ENCODE measurements around the gene RPL23. TPM values are rescaled to one million over a fixed set of nuclear protein-coding genes. Genes with fewer than 3 reads are reported as not detected.

RPL23 gene
- total RNA-seq, 1 donor from 2014 or later, result 1,156 TPM

DNA sequence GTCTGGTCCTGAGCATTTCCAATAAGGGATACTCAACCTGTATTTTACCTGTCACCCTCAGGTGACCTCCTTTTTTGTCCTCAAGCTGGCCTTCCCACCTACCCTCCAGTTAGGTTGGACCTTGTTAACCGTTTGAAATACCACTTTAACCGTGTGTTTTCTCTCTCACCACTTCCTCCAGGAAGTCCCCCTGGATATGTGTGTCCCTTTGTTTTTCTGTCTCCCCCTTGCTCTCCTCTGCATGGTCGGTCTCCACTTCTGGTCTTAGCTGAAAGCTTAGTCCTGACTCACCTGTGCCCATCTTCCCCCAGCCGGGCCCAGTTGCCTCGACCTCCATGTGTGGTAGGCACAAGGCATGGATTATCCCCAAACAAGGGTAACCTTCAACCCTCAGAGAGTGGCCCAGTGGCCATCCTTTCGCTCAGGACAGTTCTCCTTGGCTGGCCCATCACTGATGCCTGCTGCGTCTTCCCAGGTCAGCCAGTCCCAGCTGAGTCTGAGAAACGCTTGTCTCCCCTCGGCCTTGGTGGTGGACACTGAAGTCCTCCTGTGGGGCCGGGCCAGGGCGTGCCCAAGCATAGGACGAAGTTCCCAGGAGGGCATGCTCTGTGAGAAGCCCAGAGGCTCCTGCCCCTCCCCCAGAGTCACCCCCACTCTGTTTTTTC is 36.4 kb upstream of the RPL23 start:
- ATAC-seq (no peak), DNase-seq (no peak)
- H3K36me3 ChIP-seq, result peaks cover 83% of the 10 kb centered on the region
- H3K4me1 ChIP-seq, result peaks cover 67% of the 10 kb centered on the region
- H3K27ac ChIP-seq, result peak overlapping the region; percentile 31
- H3K4me3 ChIP-seq, result no peak overlapping the region
- TF ChIP-seq, protein P1, sequence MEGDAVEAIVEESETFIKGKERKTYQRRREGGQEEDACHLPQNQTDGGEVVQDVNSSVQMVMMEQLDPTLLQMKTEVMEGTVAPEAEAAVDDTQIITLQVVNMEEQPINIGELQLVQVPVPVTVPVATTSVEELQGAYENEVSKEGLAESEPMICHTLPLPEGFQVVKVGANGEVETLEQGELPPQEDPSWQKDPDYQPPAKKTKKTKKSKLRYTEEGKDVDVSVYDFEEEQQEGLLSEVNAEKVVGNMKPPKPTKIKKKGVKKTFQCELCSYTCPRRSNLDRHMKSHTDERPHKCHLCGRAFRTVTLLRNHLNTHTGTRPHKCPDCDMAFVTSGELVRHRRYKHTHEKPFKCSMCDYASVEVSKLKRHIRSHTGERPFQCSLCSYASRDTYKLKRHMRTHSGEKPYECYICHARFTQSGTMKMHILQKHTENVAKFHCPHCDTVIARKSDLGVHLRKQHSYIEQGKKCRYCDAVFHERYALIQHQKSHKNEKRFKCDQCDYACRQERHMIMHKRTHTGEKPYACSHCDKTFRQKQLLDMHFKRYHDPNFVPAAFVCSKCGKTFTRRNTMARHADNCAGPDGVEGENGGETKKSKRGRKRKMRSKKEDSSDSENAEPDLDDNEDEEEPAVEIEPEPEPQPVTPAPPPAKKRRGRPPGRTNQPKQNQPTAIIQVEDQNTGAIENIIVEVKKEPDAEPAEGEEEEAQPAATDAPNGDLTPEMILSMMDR (IDR thresholded peaks at IDR 0.05), result no peak
- no peaks in the 10 kb centered on the region for H3K9me3 ChIP-seq
- intact Hi-C loops (cut with DNase I), result no loop called here
- H3K27me3 ChIP-seq (ENCODE audit: low read depth), result no peaks in the 10 kb centered on the region

DNA sequence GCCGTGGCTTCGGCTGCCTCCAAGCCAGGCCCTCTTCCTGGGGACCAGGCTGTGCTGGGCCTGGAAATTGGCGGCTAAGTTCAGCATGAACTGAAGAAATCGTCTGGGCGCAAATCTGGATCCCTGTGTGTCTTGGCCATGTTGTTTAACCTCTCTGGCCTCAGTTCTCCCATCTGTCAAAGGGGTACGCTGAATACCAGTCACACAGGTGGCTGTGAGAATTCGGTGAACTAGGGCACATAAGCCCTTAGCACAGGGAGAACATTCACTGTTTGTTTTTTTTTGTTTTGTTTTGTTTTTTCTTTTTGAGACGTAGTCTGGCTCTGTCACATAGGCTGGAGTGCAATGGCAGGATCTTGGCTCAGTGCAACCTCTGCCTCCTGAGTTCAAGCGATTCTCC is 35.3 kb upstream of the RPL23 start:
- peaks cover 68% of the 10 kb centered on the region for H3K4me1 ChIP-seq
- peaks cover 76% of the 10 kb centered on the region for H3K36me3 ChIP-seq

DNA sequence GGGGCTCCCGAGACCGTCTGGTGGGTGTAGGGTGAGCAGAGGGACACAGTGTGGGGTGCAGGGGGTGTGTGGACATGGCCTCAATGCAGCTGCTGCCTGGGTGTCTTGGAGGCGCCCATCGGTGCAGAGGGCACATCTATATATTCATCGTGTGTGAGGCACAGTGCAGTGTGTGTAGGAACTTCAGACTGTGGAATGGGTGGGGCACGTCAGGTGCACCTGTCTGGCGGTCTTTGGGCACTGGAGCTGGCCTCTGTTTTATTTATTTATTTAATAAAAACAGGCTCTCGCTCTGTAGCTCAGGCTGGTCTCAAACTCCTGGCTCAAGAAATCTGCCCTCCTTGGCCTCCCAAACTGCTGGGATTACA is 33.1 kb upstream of the RPL23 start:
- TF ChIP-seq, protein P1 (IDR thresholded peaks at IDR 0.05), result no peak
- H3K36me3 ChIP-seq, result peaks cover 72% of the 10 kb centered on the region
- no peak overlapping the region for H3K4me3 ChIP-seq
- no peaks in the 10 kb centered on the region for H3K27me3 ChIP-seq (ENCODE audit: low read depth)
- no peaks in the 10 kb centered on the region for H3K9me3 ChIP-seq
- H3K27ac ChIP-seq, result no peak overlapping the region
- ATAC-seq (no peak), DNase-seq (no peak)
- H3K4me1 ChIP-seq, result peaks cover 68% of the 10 kb centered on the region
- intact Hi-C loops (cut with DNase I), result no loop called here

More for the DNA sequence above, 35.3 kb upstream of the RPL23 start:
- H3K27me3 ChIP-seq (ENCODE audit: low read depth), result no peaks in the 10 kb centered on the region
- H3K4me3 ChIP-seq, result no peak overlapping the region
- TF ChIP-seq, protein P1 (IDR thresholded peaks at IDR 0.05), result no peak
- no peak for DNase-seq
- intact Hi-C loops (cut with DNase I), result no loop called here
- no peak overlapping the region for H3K27ac ChIP-seq
- H3K9me3 ChIP-seq, result no peaks in the 10 kb centered on the region
- ATAC-seq, result no peak

DNA sequence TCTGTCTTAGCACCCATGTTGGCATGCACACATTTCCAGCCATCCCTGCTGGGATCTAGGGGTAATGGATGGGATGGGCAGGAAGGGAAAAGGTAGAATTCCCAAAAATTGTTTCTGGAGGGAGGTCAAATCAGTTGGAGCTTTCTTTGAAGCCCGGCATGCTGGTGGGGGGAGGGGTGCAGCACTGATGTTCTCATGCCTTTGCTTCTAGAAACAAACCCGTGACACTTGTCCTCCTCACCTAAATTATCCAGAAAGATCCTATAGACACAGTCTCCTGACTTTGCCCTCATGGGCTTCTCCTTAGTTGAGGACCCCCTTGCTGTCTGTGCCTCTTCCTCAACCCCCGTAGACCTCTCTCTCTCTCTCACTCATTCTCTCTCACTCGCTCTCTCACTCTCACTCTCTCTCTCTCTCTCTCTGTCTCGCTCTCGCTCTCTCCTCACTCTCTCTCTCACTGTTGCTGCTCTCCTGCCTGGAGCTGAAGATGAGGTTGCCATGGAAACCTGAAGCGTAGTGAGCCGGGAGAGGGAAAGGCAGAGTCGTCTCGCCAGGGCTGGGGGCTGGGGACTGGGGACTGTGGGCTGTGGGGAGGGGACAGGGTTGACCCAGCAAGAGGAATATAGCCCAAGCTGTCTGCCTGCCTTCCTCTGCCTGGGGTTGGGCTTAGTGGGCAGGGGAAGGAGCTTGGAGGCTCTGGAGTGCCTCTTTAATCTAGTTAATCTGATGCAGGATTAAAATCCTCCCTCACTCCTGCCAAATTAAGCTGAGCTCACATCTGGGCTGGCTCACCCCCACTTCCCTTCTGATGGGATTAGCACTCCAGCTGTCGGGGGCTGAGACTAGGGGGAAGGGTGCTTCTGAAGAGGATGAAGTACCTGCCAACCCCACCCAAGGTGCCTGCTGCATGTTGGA is 32.5 kb upstream of the RPL23 start:
- intact Hi-C loops (cut with DNase I), result no loop called here

DNA sequence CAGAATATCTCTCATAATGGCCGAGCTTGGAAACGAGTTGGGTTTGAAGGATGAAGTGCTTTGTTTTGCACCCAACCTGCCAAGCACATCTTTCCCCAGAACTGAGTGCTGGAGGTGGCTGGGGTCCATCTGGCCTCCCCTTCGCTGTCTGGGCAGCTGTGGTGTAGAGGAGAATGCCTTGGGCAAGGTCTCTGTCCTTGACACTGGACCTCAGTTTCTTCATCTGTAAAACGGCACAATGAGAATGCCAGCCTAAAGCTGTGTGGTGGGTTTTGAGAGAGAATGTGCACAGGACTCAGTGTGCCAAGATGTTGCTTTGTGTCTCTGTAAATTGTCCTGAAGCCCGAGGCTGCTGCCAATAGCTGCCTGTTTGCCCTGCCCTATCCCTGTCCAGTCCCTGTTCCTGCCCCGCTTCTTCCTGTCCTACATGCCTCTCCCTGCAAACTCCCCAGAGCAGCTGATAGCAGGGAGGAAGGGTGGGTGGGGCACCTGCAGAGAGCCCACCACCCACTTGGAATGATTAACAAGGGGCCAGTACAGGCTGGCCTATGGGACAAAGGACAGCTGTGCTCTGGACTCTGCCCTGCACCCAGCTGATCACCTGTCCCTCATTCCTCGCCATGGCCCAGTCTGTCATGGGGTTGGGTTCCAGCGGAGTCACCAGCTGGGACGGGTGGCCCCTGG is 31.7 kb upstream of the RPL23 start:
- TF ChIP-seq, protein P1 (IDR thresholded peaks at IDR 0.05), result no peak
- Histone ChIP-seq H3K4me3 (no peak overlapping the region), H3K4me1 (peaks cover 81% of the 10 kb centered on the region), H3K27ac (peak overlapping the region; percentile 11), H3K27me3 (ENCODE audit: low read depth) (no peaks in the 10 kb centered on the region), H3K9me3 (no peaks in the 10 kb centered on the region), H3K36me3 (peaks cover 71% of the 10 kb centered on the region)
- no peak for ATAC-seq
- intact Hi-C loops (cut with DNase I), result no loop called here
- no peak for DNase-seq

More for the DNA sequence above, 32.5 kb upstream of the RPL23 start:
- ATAC-seq, result no peak
- no peak for DNase-seq
- H3K36me3 ChIP-seq, result peaks cover 72% of the 10 kb centered on the region
- no peaks in the 10 kb centered on the region for H3K27me3 ChIP-seq (ENCODE audit: low read depth)
- peaks cover 73% of the 10 kb centered on the region for H3K4me1 ChIP-seq
- no peak overlapping the region for H3K27ac ChIP-seq
- no peak overlapping the region for H3K4me3 ChIP-seq
- TF ChIP-seq, protein P1 (IDR thresholded peaks at IDR 0.05), result no peak
- no peaks in the 10 kb centered on the region for H3K9me3 ChIP-seq

Data from lower lobe of right lung (tissue), 2 donors.